Progenitor cell of endocrine pancreas (in vitro differentiated cells): ENCODE data around the gene EPC1. TPM values are rescaled to one million over a fixed set of nuclear protein-coding genes. Genes with fewer than 3 reads are reported as not detected.

Source experiments
- DNase-seq: peaks from one replicate; pipeline ENCODE4 v3.0.0; 2021; ENCODE audit warnings: low spot score; ENCODE audit not compliant: unreplicated experiment
- H3K27ac Mint-ChIP-seq: 2 replicates; pipeline ENCODE4 v1.8.0; 2021; ENCODE audit warnings: mild to moderate bottlenecking, moderate library complexity, mixed read lengths
- H3K27me3 Mint-ChIP-seq: 2 replicates; pipeline ENCODE4 v1.8.0; 2021; ENCODE audit warnings: mixed read lengths
- H3K36me3 Mint-ChIP-seq: 2 replicates; pipeline ENCODE4 v1.8.0; 2022; ENCODE audit warnings: mixed read lengths; ENCODE audit not compliant: insufficient read depth
- H3K4me1 Mint-ChIP-seq: 2 replicates; pipeline ENCODE4 v1.8.0; 2021; ENCODE audit warnings: low read depth, mixed read lengths
- H3K4me3 Mint-ChIP-seq: 2 replicates; pipeline ENCODE4 v1.8.0; 2021; ENCODE audit warnings: low read depth, mild to moderate bottlenecking, moderate library complexity, mixed read lengths
- H3K9me3 Mint-ChIP-seq: 2 replicates; pipeline ENCODE4 v1.8.0; 2021; ENCODE audit warnings: low read depth, mixed read lengths
- CTCF ChIP-seq: fragments of 200-600 bp; sonication (generic); IDR thresholded peaks from one replicate; pipeline ENCODE4 v1.5.0; 2021; ENCODE audit warnings: antibody characterized with exemption, mild to moderate bottlenecking; ENCODE audit not compliant: unreplicated experiment
- total RNA-seq: library from RNA; stranded (reverse); gene quantifications from 2 replicates; pipeline ENCODE4 v1.2.1, GENCODE V29; 2021

The EPC1 gene
- total RNA-seq, 1 donor from 2014 or later: 61.6 TPM

DNA sequence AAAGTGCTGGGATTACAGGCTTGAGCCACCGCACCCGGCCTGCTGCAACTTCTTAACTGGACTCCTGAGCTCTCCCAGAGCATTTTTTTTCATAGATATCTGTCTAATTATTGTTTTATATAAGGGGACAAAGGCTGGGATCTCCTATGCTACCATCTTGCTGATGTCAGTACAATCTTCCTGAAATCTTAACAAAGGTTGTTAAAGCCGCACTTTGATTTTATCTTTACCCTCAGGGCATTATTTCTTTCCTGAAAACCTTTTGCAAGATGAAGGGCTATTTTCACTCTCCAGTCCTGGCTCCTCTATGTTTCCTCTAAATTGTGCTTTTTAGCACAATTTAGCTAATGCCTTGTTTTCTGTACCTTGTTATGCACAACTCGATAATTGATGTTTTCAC lies 102.9 kb downstream of the EPC1 start:
- Mint-ChIP-seq H3K27me3 (no peaks in the 10 kb centered on the region), H3K4me1 (peaks cover 1% of the 10 kb centered on the region), H3K4me3 (no peak overlapping the region), H3K9me3 (no peaks in the 10 kb centered on the region), H3K27ac (no peak overlapping the region), H3K36me3 (no peaks in the 10 kb centered on the region)
- no peak for DNase-seq
- TF ChIP-seq CTCF: no peak

DNA sequence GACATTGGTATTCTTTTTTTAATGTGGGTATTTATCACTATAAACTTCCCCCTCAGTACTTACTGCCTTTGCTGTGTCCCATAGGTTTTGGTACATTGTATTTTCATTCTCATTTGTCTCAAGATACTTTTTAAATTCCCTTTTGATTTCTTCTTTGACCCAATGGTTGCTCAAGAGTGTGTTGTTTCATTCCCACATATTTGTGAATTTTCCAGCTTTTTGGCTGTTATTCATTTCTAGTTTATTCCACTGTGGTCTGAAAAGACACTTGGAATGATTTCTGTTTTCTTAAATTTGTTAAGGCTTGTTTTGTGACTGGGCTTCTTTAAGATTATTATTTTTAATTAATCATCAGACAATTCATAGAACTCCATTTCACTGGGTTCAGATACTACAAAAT lies 105.0 kb downstream of the EPC1 start:
- Mint-ChIP-seq H3K9me3 (no peaks in the 10 kb centered on the region), H3K36me3 (no peaks in the 10 kb centered on the region), H3K4me3 (no peak overlapping the region), H3K27me3 (no peaks in the 10 kb centered on the region), H3K27ac (peak overlapping the region; percentile 36), H3K4me1 (peaks cover 1% of the 10 kb centered on the region)
- TF ChIP-seq CTCF: no peak
- DNase-seq: no peak

DNA sequence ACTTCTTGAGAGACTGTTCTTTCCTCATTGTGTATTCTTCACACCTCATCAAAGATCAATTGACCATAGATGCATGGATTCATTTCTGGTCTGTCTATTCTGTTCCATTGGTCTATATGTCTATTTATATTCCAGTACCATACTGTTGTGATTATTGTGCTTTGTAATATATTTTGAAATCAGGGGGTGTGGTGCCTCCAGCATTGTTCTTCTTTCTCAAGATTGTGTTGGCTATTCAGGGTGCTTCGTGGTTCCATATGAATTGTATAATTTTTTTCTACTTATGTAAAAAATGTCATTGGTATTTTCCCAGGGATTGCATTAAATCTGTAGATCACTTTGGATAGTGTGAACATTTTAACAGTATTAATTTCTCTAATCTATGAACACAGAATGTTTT lies 106.5 kb downstream of the EPC1 start:
- Mint-ChIP-seq H3K4me1 (peaks cover 1% of the 10 kb centered on the region), H3K27ac (no peak overlapping the region), H3K36me3 (no peaks in the 10 kb centered on the region), H3K27me3 (no peaks in the 10 kb centered on the region), H3K4me3 (no peak overlapping the region), H3K9me3 (no peaks in the 10 kb centered on the region)
- TF ChIP-seq CTCF: no peak
- DNase-seq: no peak

GRCh38 chr10:32239769-32240168 lies 107.2 kb downstream of the EPC1 start:
- DNase-seq: no peak
- H3K36me3 Mint-ChIP-seq: no peaks in the 10 kb centered on the region
- no peak overlapping the region for H3K27ac Mint-ChIP-seq
- no peak for TF ChIP-seq CTCF
- no peaks in the 10 kb centered on the region for H3K9me3 Mint-ChIP-seq
- no peaks in the 10 kb centered on the region for H3K27me3 Mint-ChIP-seq
- peaks cover 1% of the 10 kb centered on the region for H3K4me1 Mint-ChIP-seq
- H3K4me3 Mint-ChIP-seq: no peak overlapping the region

GRCh38 chr10:32237644-32238345 lies 109.2 kb downstream of the EPC1 start:
- Mint-ChIP-seq H3K9me3 (peaks cover 5% of the 10 kb centered on the region), H3K4me3 (no peak overlapping the region), H3K27me3 (no peaks in the 10 kb centered on the region), H3K27ac (no peak overlapping the region), H3K36me3 (peaks cover 5% of the 10 kb centered on the region), H3K4me1 (peaks cover 2% of the 10 kb centered on the region)
- DNase-seq: no peak
- no peak for TF ChIP-seq CTCF
